ENCODE data around the gene MYO5C. TPM values are rescaled to one million over a fixed set of nuclear protein-coding genes. Genes with fewer than 3 reads are reported as not detected.

Gene MYO5C
- total RNA-seq, 1 experiment from 2014 or later: 48.1 TPM

GRCh38 chr15:52318729-52319500, 23.3 kb upstream of the MYO5C start:
- Mint-ChIP-seq H3K27ac (ENCODE audit: unreplicated experiment) (no peak overlapping the region), H3K4me1 (ENCODE audit: low read depth, unreplicated experiment) (no peaks in the 10 kb centered on the region), H3K9me3 (ENCODE audit: low read depth, unreplicated experiment) (peaks cover 3% of the 10 kb centered on the region), H3K4me3 (ENCODE audit: low read depth, unreplicated experiment) (no peak overlapping the region), H3K36me3 (ENCODE audit: insufficient read depth, unreplicated experiment) (no peaks in the 10 kb centered on the region), H3K27me3 (ENCODE audit: unreplicated experiment) (no peaks in the 10 kb centered on the region)
- BruUV-seq (replicated peaks): no TSS peak
- intact Hi-C loops (cut with micrococcal nuclease; ENCODE audit: unreplicated experiment): no loop called here
- TF ChIP-seq CTCF (IDR thresholded peaks at IDR 0.05; ENCODE audit: unreplicated experiment): no peak
- no peak for DNase-seq
- CTCF ChIA-PET: interaction anchor here (1.1 kb wide), 1 partner anchor 31 kb away, joined by 4 read pairs; no protein-coding TSS in a partner anchor

GRCh38 chr15:52317688-52318087, 22.1 kb upstream of the MYO5C start:
- DNase-seq: no peak
- Mint-ChIP-seq H3K4me1 (ENCODE audit: low read depth, unreplicated experiment) (no peaks in the 10 kb centered on the region), H3K4me3 (ENCODE audit: low read depth, unreplicated experiment) (no peak overlapping the region), H3K9me3 (ENCODE audit: low read depth, unreplicated experiment) (peaks cover 3% of the 10 kb centered on the region), H3K36me3 (ENCODE audit: insufficient read depth, unreplicated experiment) (no peaks in the 10 kb centered on the region), H3K27ac (ENCODE audit: unreplicated experiment) (no peak overlapping the region), H3K27me3 (ENCODE audit: unreplicated experiment) (no peaks in the 10 kb centered on the region)
- no TSS peak for BruUV-seq (replicated peaks)
- CTCF ChIA-PET: interaction anchor here (0.6 to 0.7 kb wide), 3 partner anchors 12 to 358 kb away, joined by 3 to 6 read pairs (median 4); no protein-coding TSS in a partner anchor
- no peak for TF ChIP-seq CTCF (IDR thresholded peaks at IDR 0.05; ENCODE audit: unreplicated experiment)
- intact Hi-C loops (cut with micrococcal nuclease; ENCODE audit: unreplicated experiment): no loop called here

- H3K27me3 Mint-ChIP-seq (ENCODE audit: unreplicated experiment): no peaks in the 10 kb centered on the region
- no peak overlapping the region for H3K27ac Mint-ChIP-seq (ENCODE audit: unreplicated experiment)
- no peak for TF ChIP-seq CTCF (IDR thresholded peaks at IDR 0.05; ENCODE audit: unreplicated experiment)
- no peaks in the 10 kb centered on the region for H3K36me3 Mint-ChIP-seq (ENCODE audit: insufficient read depth, unreplicated experiment)
- DNase-seq: no peak
- CTCF ChIA-PET: no interaction called here
- peaks cover 3% of the 10 kb centered on the region for H3K9me3 Mint-ChIP-seq (ENCODE audit: low read depth, unreplicated experiment)
- BruUV-seq (replicated peaks): no TSS peak
- H3K4me1 Mint-ChIP-seq (ENCODE audit: low read depth, unreplicated experiment): no peaks in the 10 kb centered on the region
- intact Hi-C loops (cut with micrococcal nuclease; ENCODE audit: unreplicated experiment): no loop called here
- no peak overlapping the region for H3K4me3 Mint-ChIP-seq (ENCODE audit: low read depth, unreplicated experiment)
These were observed 21.4 kb upstream of the MYO5C start for GRCh38 chr15:52317022-52317421.

GRCh38 chr15:52309154-52309548, 13.5 kb upstream of the MYO5C start:
- no TSS peak for BruUV-seq (replicated peaks)
- DNase-seq: no peak
- Mint-ChIP-seq H3K27me3 (ENCODE audit: unreplicated experiment) (no peaks in the 10 kb centered on the region), H3K4me1 (ENCODE audit: low read depth, unreplicated experiment) (no peaks in the 10 kb centered on the region), H3K36me3 (ENCODE audit: insufficient read depth, unreplicated experiment) (no peaks in the 10 kb centered on the region), H3K9me3 (ENCODE audit: low read depth, unreplicated experiment) (no peaks in the 10 kb centered on the region), H3K4me3 (ENCODE audit: low read depth, unreplicated experiment) (no peak overlapping the region), H3K27ac (ENCODE audit: unreplicated experiment) (no peak overlapping the region)
- CTCF ChIA-PET: no interaction called here
- intact Hi-C loops (cut with micrococcal nuclease; ENCODE audit: unreplicated experiment): no loop called here
- TF ChIP-seq CTCF (IDR thresholded peaks at IDR 0.05; ENCODE audit: unreplicated experiment): no peak

Measured in Calu3 (cell line).